HPDE6-E6E7 (cell line): Measurements from ENCODE around the gene FTCD.
"Not testable (repeated sequence)": the region's sequence is repeated elsewhere in the genome, so short reads cannot be mapped to it uniquely, and the experiment has no call there.

Experiments used
- DNase-seq: peaks from one replicate; pipeline ENCODE4 v3.0.0; 2011; ENCODE audit warnings: missing footprints; ENCODE audit errors: extremely low spot score

Gene FTCD

DNA sequence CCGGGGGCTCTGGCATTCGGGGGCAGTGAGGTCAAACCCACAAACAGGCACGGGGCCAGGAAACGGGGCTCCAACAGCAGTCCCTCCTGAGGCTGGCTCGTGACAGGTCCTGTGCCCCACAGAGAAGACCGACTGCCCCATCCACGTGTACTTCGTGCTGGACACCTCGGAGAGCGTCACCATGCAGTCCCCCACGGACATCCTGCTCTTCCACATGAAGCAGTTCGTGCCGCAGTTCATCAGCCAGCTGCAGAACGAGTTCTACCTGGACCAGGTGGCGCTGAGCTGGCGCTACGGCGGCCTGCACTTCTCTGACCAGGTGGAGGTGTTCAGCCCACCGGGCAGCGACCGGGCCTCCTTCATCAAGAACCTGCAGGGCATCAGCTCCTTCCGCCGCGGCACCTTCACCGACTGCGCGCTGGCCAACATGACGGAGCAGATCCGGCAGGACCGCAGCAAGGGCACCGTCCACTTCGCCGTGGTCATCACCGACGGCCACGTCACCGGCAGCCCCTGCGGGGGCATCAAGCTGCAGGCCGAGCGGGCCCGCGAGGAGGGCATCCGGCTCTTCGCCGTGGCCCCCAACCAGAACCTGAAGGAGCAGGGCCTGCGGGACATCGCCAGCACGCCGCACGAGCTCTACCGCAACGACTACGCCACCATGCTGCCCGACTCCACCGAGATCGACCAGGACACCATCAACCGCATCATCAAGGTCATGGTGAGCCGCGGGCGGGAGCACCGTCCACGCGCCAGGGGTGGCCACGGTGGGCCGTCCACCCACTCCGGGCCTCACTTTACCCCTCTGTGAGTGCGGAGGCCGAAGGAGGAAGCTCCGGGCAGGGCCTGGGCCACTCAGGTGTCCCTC lies 43.3 kb downstream of the FTCD start:
- no peak for DNase-seq

DNA sequence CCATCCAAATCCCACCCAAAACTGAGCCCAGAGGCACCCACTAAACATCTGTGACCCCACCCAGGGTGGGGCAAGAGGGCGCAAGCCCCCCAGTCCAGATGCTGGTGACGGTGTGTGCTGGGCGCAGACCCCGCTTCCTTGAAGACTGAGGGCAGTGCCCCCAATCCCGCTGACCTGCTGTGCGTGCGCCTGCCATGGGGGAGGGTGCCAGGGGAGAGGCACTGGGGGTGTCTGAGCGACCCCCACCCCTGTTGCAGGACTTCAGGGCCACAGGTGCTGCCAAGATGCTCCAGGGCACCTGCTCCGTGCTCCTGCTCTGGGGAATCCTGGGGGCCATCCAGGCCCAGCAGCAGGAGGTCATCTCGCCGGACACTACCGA lies 44.2 kb downstream of the FTCD start:
- no peak for DNase-seq

DNA sequence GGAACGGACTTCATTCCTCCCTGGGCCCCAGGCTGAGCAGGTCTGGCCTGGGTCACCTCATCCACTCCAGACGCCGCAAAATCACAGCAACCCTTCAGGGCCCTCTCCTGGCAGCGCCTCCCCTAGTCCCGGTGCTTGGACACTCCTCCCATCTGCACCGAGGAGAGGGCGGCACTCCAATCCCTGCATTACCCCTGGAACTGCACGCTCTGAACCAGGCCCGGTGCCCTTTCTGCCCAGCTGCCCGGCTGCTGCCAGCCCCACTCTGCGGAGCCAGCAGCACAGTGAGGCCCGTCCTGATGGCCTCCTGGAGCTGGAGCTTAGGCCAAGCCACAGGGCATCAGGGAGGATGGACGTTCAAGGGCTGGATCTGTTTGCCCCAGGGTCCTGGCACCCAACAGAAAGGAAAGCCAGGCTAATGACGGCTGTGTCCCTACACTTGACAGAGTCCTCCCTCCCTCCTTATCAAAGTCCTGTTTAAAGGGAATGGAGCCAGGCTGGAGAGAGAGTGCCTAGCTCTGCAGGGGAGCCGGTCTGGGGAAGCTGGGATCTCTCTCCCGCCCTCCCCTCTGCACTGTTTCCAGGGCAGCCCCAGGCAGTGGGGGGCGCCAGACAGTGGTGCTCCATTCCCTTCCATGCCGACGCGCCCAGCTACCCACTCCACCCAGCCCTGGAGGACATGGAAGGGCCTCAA lies 44.7 kb downstream of the FTCD start:
- DNase-seq = no peak

DNA sequence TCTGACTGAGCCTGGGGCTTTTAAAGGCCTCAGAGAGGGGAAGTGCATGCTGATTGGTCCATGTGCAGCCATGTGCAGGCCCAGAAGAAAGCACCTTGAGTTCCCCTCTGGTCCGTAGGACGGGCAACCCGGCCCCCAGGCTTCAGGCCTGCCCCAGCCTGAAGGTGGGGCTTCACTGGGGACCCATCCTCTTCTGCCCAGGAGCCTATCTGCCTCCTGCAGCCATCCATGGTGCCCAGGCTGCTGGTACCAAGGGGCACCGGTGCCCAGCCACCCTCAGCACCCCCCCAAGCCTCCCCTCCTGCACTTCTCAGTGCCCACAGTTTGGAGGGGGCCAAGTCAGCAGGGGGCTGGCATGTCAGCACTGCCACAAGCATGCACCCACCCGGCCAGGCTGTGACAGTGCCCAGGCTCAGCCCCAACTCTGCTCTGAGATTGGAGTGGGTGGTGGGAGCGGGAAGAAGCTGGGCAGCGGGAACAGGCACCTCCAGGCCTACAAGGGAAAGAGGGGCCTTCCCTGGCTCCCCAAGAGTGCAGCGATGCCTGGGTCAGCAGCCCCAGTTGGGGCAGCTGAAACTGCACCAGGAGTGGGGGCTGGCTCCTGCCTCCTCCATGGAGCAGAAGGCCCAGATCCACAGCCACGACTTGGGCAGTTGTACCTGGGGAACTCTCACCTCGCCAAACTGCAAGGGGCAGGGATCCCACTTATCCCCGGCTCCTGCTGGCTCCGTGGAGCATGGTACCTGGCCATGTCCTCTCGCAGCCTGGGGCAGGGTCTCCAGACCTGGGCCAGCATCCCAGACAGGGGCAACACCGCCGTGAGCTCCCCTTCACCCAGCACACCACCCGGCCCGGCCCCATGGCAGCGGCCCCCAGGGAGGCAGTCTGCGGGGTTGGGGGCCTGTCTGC lies 45.8 kb downstream of the FTCD start:
- DNase-seq = no peak

DNA sequence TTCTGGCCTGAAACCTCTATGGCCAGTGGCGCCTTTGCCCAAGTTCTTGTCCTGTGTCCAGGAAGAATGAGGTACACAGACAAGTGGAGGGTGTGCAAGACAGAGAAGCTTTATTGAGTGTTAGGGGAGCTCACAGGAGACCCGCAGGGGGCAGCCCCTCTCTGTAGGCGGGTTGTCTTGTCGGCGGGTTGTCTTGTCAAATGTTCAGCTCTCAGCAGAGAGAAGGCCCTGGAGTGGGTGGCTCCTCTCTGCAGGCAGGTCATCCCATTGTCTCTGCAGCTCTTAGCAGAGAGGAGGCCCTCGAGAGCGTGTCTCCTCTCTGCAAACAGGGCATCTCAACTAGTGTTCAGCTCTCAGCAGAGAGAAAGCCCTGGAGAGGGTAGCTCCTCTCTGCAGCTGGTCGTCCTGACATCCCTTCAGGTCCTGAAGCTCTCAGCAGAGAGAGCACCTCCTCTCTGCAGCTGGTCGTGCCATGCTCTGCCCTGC lies 46.5 kb downstream of the FTCD start:
- DNase-seq = no peak

DNA sequence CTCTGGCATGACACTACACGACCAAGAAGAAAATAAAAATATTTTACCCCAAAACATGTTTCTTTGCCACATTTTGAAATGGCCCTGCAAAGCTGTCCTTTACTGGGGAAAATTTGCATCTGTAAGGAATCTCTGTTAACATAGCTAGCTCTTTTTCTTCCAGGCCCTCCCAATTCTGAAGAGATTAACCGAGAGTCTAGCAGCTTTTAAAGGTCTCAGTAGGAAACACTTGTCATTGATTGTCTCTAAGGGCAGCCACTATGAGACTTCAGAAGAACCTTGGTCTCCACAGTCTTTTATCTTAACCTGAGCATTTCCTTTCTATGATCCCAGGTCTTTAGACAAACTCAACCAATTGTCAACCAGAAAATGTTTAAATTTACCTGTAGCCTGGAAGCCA lies 48.0 kb downstream of the FTCD start:
- DNase-seq = not testable (repeated sequence)

DNA sequence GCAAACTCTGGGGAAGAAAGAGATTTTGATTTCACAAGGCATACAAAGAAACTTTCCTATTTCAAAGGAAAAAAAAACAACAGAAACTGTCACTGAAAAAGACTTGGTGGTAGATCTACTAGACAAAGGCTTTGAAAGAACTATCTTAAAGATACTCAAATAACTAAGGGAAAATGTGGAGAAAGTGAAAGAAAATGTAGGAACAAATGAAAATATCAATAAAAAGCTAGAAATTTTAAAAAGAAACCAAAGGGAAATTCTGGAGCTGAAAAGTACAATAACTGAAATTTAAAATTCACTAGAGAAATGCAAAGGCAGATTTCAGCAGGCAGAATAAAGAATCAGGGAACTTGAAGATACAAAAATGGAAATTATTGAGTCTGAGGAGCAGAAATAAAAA lies 51.3 kb downstream of the FTCD start:
- no peak for DNase-seq

DNA sequence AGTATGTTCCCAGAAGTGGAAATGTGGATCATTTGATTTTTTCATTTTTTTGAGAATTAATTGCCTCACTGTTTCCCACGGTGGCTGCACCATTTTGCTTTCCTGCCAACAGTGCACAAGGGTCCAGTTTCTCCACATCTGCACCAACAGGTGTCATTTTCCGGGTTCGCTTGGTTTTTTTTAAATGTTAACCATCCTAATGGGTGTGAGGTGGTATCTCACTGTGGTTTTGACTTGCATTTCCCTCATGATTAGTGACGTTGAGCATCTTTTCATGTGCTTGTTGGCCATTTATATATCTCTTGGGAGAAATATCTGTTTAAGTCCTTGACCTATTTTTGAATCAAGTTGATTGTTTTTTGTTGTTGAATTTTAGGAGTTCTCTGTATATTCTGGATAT lies 54.5 kb downstream of the FTCD start:
- no peak for DNase-seq

DNA sequence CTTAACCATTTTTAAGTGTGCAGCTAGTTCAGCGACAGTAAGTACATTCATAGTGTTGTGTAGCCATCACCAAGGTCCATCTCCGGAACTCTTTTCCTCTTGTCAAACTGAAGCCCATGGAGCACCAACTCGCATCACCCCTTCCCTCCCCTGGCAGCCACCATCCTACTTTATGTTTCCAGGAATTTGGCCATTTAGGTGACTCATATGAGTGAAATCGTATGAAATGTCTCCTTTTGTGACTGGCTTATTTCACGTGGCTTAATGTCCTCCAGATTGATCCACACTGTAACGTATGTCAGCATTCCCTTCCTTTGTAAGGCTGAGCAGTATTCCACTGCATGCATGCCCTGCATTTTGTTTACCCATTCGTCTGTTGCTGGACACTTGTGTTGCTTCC lies 55.0 kb downstream of the FTCD start:
- DNase-seq = no peak

DNA sequence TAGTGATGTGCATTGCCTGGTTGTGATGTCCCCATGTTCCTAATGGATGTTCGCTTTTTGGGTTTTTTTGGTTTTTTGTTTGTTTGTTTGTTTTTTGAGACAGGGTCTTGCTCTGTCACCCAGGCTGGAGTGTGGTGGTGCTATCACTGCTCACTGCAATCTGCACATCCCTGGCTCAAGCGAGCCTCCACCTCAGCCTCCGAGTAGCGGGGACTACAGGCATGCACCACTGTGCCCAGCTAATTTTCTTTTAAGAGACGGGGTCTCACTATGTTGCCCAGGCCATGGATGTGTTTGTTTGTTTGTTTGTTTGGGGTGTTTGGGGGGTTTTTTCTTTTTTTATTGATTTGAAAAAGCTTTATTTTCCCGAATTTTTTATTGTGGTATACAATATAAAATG lies 55.4 kb downstream of the FTCD start:
- DNase-seq = no peak

DNA sequence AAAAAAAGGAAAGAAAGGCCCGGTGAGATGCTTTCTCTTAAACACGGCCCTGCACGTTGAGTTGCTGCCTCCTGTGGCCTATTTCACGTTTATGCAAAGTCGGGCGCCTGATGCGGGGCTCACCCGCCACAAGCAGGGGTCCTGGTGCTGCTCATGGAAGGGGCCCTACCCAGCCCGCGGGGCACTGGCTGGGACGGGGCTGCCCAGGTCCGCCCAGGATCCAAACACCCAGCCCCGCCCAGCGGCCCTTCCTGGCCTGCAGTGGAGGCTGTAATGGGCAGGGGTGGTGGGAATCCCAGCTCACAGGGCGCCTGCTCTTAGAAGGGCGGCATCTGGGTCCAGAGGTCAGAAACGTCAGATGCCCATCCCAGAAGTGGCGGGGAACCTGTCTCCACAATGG lies 55.9 kb downstream of the FTCD start:
- no peak for DNase-seq

DNA sequence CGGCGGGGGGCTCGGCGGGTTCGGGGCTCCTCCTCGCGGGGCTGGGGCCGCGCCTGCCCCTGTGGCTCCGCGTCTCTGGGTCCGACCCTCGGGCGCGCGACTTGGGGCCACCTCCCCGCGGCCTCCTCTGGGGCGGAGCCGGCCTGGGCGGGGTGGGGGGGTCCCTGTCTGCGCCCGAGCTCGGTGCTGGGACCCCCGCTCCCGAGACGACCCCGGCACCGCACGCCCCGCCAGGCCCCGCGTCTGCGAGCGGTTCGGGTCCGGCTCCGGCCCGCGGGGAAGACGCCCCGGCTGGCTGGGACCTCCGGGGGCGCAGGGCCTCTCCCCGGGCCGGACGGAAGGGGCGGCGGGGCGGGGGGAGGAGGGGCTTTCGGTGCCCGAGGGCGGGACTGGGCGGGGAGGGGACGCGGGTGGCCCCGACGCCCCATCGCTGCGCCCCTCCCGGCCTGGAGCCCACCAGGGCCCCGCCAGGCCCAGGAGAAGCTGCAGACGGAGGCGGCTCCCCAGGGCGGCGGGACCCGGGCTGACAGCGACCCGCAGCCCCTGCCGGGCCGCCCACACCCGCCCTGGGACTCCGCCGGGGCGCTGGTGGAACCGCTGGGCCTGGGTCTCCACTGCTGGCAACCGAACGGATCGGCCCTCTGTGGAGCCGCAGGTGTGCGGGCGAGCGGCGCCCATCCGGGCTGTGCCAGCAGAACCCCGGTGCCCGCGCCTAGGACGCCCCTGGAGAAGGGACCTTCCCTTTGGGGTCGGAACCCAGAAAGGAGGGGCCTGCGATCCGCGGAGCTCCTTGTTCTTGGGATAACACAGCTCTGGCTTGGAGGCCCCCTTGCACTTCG lies 56.9 kb downstream of the FTCD start:
- no peak for DNase-seq

DNA sequence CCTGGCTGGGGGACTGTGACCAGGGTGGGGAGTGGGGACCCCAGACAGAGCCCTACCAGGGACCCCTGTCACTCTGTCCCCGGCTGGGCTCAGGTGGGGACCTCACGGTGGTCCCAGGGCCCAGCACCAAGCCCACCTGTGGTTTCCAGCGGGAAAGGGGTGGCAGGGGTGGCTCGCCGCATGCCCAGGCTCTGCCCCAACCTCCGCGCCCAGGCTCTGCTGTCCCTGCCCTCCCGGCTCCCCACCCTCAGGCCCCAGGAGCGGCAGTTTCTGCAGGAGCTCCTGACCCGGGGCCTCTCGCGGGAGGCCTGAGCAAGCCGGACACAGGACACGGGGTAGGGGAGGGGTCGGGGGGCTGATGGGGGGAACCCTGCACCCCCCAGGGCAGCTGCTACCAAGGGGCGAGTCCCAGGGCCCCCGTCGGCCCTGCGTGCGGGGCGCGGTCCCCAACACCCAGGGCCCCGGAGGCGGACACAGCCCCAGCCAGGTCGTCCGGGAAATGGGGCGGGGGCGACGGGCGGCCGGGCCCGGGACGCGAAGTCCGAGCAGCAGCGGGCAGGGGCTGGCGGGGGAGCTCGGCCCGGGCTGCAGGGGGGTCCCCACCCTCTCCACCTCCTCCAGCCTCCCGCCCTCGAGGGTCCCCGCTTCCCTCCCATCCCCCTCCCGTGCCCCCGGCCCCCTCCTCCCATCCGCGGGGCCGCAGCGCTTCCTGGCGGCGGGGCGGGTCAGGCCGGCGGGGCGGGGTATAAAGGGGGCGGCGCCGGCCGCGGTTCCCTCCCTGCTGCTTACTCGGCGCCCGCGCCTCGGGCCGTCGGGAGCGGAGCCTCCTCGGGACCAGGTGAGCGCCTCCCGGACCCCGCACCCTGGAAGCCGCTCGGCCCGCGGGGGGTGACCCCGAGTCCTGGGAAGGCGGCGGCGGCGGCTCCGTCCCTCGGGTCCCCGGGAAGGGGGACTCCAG lies 57.8 kb downstream of the FTCD start, which contains the start of gene COL6A2:
Gene COL6A2 (plus strand): TSS at position 777 of the 958 bp plus-strand sequence.
- no peak for DNase-seq

DNA sequence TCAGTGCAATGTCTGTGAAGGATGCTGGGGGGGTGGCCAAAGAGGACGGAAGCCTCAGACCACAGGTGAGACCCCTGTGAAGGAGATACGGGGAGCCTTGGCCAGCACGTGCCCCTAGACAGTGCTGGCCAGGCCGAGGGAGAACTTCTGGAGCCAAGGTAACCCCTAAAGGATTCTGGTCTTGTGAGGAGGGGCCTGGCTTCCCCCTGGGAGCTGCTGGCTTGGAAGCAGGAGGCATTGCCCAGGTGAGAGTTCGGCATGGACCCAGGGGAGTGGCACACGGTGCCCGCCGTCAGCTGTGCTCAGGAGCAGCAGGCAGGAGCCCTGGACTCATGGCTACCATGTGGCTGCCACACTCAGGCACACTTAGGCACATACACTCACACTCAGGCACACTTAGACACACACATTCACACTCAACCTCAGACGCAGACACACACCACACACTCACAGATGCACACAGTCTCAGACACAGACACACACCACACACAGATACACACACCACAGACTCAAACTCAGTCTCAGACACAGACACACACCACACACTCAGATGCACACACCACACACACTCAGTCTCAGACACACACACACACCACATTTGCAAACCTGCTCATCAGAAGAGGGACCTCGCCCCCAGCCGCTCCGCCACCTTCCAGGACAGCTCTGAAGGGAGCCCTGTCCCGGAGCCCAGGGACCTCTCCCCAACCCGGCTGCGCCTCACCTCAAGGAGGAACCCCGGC lies 58.6 kb downstream of the FTCD start:
- DNase-seq = no peak

DNA sequence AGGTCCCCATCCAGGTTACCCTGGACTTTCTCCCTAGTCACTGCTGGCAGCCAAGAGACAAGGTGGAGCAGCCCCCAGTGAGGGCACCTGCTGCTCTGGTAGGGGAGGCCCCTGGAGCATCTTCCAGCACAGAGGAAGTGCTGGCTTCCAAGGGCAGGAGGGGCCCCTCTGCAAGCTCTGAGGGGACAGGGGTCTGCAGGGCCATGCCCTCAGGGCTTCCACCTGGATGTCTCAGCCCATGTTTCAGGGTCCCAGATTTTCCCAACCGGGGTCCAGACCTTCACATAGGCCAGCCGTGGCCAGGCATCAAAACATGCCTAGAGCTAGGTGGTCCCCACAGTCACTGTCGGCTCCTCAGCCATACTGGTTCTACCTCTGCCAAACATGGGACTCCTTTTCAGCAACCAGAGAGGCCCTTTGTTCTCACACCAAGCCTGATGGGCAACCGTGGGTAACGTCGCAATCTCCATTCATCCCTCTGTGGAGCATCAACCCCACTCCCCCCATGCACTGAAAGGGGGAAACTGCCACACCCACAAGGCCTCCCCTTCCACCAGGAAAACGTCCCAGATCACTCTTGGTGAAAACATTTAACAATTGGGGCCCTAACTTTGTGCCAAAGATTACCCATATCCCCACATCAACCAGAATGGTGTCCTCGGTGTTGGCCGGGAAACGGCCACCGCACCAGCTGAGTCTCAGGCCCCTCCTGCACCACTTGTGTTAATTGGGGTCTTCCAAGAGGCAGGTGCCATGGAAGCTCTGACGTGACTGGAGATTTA lies 59.4 kb downstream of the FTCD start:
- DNase-seq = no peak

DNA sequence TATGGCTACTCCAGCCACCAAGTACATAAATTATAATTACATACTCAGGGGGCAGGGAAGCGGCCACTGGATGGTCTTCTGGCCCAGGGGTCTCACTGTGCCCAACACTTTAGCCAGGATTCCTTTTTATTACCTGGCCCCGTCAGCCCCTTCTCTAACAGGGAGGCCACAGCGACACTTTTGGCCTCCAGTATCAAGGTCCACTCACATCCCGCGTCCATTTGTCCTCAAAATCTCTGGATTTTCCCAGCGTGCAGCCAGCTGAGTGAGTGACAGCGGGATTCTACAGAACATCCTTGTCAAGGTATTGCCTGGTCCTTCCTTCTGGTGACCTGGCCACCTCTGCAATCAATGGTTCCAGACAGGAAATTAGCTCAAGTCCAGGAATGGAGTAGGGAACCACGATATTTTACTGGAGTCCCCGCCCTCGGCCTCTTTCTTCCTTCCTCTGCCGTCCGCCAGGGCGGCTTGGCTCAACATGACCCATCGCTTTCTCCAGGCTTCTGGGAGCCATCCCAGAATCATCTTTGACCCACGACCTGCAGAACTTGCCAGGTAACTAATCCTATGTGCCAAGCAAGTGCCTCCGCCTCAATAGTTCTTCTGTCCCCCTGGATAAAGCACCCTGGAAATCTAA lies 60.2 kb downstream of the FTCD start:
- DNase-seq = no peak

DNA sequence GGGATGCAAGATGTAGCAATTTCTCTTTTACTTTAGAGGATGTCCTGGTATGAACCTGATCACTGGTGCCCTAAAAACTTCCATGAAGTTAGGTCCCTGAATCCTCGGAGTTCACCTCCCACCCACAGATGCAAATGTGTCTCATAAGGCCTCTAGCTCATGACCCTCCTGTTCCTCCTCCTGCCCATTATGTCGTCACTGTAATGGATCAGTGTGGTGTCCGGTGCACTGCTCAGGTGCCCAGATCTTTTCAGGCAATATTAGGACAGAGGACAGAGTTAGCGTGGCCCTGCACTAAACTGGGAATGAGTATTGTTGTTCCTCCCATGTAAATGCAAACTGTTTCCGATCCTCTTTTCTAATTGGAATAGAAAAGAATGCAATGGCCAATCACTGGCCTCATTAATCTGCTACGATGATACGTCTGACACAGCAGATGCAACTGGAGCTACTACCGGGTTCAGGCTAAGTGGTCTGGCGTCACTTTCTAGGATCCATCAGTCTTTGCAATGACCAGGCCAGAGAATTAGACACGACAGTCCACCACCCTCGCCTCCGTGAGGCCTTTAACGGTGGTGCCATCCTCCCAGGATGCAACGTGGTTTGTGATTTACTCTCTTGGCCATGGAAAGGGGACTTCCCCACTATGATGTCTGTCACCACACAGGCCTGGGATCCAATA lies 60.8 kb downstream of the FTCD start:
- DNase-seq = no peak
